DMS53 treated with DMSO at 0.1 percent for 48 hours (cell line): ENCODE measurements around the gene RASSF6.
"Not testable (repeated sequence)": the region's sequence is repeated elsewhere in the genome, so short reads cannot be mapped to it uniquely, and the experiment has no call there.

Experiments
- DNase-seq: peaks from one replicate; lab custom pipeline; 2025; ENCODE audit not compliant: unreplicated experiment; lab: John Stamatoyannopoulos, UW

RASSF6 gene

DNA sequence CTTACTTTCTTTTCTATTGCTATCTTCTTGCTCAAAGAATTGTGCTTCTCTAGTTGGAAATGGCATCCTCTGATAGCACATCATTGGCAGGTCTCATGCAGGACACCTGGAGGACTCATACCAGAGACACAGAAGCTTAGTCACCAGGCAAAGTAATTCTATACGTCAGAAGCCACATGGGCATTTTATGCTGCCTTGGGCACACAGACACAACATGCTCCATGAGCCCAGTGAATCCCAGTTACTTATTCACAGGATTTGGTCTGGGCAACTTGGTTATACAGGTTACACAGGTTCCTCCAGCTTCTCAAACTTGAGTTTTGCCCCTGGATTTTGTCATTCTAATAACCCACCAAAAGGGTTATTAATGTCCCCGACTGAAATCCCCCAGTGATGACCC is 7.1 kb downstream of the RASSF6 start:
- peak; percentile 86 for DNase-seq

DNA sequence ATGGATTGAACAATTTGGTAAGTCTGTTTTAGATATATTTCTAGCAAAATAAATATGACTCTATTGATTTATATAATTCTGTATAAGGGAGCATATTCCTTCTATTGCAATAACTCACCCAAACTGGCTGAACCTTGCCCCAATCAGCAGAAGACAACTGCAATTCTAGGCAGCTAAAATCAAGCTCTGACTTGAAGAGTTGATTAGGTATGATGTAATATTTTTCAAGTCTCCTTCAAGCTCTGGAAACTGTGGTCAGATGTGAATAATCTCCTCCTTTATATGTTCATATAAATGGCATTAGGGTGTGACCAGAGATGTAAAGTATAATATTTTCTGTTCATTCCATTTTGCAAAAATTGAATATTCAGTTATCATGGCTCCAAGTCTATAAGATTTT is 8.2 kb downstream of the RASSF6 start:
- DNase-seq, result no peak

DNA sequence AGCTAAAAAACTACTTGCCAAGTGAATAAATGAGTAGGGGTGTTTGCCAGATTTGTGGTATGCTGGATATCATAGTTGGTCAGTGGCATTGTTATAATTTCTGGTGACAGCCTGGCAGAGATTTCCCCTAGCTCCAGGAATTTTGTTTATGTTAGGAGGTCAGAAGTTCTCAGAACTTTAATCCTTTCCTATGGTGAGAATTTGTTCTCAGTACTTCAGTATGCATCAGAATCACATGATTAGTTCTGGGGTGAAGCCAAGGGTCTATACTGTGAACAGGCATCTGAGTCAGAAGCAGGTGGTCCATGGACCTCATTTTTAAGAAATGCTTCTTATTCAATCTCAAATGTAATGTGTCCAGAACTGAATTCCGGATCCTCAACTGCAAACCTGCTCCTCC is 10.5 kb downstream of the RASSF6 start:
- no peak for DNase-seq

DNA sequence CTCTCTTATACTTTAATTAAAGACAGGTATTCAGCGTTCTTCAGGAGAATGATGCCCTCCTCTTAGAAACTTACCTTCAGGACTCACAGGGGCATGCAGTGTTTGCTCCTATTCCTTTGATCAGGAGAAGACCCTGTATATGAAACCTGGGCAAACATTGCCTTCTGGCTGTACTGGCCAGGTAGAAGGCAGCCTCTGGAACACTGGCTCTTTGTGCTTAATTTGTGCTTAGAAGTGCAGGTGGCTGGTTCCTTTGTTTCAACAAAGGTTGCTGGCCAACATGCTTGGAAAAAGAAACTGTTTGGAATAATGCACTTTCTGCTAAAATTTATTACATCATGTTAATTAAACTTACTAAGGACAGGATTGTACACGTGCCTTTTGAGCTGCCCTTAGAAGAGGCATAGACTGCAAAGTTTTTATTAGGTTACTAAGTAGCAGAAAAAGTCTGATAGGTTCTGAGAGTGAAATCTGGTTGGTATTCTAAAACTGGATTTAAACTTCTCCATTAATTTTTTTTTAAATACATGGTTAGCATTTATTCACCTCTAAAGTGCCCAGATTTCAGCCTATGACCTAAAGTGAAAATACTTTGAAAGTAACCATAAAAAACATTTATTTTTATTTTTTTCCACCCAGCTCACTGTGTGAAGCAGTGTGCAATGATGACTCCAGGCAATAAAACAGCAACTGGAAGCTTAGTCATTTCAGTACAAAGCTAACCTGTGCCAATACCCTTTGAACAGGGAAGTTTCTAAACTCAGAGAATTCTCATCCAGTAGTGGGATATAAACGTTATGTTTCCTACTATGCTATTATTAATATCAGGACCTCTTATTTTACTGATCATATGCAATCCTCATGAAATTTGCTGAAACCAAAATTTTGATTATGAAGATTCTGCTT is 11.3 kb downstream of the RASSF6 start:
- DNase-seq, result peak; percentile 22

DNA sequence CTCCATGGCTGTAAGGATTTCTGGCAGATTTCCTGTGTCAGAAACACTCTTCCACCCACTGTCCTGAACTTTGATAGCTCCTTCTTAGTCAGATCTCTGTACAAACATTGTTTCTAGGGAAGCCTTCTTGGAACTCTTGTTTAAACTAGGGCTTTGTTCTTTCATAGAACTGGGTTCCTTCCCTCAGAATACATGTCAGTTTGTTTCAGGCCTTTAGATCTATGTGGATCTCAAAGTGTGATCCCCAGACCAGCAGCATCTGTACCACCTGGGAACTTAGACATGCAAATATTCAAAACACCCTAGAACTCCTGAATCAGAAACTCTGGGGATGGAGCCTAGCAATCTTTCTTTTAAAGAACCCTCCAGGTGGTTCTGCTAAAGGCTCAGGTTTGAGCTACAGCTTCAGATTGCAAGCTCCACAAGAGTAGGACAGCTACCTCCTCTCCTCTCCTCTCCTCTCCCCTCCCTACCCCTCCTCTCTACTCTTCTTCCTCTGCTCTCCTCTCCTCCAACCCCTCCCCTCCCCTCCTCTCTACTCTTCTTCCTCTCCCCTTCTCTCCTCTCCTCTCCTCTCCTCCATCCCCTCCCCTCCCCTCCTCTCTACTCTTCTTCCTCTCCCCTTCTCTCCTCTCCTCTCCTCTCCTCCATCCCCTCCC is 12.7 kb downstream of the RASSF6 start:
- DNase-seq, result peak; percentile 9

DNA sequence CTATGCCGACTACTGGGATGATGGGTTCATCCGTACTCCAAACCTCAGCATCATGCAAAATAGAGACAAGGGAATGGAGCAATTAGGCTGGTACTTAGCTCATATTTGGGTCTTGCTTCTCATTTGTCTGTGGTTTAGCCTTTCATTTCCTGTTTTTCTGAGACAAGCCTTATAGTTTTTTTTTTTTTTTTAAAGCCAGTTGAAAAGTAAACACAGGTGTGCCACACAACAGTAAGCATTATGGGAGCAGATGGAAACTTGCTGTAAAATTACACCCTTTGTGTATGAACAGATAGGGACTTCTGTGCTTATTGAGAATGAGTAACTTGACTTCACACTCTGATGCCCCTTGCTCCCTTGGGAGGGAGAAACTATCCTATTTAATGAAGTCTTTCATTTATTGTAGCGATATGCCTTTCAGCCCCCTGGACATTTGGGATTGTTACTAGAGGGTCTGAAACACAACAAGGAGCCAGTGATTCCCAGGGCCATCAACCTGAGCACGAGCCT is 13.7 kb downstream of the RASSF6 start:
- DNase-seq, result peak; percentile 85

DNA sequence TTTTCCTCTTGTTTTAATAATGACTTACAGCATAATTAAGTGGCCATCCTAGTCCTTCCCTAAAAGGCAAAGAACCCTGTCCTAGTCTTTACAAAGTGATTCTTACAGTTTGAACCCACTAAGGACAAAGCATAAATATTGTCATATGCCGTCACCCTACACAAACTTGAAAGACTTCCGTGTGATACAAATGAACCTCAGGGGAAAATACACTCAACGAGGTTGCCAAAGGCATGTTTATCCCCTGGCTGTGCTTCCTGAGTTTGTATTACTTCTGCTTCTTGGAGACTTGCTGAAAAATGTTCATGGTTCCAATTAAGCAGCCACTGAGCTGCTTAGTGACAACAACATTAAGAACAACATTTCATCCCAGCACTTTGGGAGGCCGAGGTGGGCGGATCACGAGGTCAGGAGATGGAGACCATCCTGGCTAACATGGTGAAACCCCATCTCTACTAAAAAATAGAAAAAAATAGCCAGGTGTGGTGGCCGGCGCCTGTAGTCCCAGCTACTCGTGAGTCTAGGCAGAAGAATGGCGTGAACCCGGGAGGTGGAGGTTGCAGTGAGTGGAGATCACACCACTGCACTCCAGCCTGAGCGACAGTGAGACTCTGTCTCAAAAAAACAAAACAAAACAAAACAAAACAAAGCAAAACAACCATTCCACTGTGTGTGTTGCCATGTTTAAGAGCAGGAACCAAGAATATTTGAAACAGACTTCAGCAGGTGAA is 16.2 kb downstream of the RASSF6 start:
- DNase-seq, result no peak

DNA sequence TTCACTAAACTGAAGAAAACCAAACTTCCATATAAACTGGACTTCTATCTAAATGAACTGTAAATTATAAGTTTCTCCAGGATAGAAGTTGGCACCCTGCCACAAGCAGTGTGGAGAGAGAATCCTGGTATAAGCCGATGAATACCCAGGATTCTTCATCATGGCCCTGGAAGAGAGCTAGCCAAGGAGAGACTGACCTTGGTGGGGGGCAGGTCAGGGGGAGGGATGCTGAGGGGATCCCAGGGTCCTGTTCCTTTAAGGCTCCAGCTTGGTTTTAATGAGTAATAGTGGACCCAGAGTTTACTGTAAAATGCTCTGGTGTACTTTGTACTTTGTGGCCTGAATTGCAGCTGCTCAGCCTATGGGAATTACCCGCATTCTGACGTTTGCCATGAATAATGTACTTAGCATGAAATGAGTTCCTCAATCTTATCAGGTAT is 16.9 kb downstream of the RASSF6 start:
- peak; percentile 28 for DNase-seq

DNA sequence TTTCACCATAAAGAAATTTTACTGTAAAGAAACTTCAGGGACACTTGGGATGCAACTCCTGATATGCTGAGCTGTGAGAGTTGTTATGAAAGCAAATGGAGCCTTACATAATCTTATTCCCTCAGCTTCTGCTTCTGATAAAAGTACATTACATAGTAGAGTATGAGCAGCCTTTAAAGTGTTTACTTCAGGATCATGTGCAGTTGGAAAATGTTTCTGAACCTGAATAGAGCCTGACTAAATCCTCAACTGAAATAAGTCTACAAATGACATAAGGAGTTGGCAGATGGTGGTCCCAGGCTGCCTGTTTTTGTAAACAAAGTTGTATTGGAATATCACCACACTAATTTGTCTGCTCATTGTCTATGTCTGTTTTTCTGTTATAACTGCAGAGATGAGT is 19.3 kb downstream of the RASSF6 start:
- DNase-seq, result no peak

DNA sequence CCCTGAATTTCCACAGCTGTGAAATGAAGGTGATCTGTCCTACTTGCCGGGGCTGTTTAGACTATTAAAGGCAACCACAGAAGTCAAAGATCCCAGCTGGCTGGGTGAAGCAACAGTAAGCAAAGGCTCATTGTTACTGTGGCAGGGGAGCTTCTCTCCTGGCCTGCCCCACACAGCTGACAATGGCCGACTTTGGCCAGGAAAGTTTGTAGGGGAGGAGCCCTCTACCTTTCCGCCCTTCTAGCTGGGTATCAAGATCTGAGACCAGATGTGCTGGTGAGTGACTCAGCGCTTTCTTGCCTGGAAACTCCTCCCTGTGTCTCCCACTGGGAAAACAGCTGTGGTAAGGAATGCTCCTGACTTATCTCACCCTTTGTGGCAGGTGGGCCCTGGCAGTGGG is 21.1 kb downstream of the RASSF6 start:
- peak; percentile 57 for DNase-seq

DNA sequence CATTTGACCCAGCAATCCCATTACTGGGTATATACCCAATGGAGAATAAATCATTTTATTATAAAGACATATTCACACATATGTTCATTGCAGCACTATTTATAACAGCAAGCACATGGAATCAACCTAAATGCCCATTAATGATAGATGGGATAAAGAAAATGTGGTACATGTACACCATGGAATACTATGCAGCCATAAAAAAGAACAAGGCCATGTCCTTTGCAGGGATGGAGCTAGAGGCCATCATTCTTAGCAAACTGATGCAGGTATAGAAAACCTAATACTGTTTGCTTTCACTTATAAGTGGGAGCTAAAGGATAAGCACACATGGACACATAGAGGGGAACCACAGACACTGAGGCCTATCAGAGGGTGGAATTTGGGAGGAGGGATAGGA is 22.6 kb downstream of the RASSF6 start:
- DNase-seq, result no peak

DNA sequence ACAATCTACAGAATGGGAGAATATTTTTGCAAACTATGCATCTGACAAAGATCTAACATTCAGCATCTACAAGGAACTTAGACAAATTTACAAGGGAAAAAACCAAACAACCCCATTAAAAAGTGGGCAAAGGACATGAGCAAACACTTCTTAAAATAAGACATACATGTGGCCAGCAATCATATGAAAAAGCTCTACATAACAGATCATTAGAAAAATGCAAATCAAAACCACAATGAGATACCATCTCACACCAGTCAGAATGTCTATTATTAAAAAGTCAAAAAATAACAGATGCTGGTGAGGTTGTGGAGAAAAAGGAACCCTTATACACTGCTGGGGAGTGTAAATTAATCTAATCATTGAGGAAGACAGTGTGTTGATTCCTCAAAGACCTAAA is 23.1 kb downstream of the RASSF6 start:
- not testable (repeated sequence) for DNase-seq

DNA sequence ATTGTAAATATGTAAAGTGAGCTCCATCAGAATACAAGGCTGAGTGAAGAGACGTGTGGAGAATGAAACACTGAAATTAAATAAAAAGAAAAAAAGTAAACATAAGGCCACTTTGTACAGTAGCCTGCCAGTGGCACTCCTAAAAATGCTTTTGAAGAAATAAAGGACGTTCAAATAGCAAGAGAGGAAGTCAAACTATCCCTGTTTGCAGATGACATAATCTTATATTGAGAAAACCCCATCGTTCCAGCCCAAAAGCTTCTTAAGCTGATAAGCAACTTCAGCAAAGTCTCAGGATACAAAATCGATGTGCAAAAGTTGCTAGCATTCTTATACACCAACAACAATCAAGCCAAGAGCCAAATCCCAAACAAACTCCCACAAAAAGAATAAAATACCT is 24.2 kb downstream of the RASSF6 start:
- DNase-seq, result no peak

DNA sequence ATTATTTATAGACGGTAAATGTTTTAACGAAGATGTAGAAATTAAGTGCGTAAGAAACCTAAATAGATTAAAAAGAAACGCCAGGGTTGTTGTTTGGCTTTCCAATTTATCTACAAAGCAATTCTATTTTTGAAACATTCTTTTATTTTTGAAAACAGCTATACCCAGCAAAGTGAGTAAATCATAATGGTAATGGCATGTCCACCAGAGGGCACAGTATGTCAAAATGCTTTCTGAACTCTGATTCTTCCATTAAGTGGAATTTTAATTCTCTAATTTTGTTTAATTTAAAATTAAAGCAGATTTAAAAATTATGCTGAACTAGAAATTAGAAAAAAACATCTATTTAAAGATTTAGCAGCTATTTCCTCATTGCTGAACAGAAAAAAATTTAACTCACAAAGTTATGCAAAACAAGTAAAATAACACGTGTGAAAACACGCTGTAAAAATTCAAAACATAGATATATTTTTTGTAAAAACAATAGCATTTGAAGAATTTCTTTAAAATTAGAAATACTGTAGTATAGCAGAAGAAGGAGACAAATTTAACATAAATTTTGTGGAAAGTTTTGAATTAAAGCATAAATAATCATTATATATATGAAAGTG is 26.5 kb downstream of the RASSF6 start:
- peak; percentile 6 for DNase-seq

DNA sequence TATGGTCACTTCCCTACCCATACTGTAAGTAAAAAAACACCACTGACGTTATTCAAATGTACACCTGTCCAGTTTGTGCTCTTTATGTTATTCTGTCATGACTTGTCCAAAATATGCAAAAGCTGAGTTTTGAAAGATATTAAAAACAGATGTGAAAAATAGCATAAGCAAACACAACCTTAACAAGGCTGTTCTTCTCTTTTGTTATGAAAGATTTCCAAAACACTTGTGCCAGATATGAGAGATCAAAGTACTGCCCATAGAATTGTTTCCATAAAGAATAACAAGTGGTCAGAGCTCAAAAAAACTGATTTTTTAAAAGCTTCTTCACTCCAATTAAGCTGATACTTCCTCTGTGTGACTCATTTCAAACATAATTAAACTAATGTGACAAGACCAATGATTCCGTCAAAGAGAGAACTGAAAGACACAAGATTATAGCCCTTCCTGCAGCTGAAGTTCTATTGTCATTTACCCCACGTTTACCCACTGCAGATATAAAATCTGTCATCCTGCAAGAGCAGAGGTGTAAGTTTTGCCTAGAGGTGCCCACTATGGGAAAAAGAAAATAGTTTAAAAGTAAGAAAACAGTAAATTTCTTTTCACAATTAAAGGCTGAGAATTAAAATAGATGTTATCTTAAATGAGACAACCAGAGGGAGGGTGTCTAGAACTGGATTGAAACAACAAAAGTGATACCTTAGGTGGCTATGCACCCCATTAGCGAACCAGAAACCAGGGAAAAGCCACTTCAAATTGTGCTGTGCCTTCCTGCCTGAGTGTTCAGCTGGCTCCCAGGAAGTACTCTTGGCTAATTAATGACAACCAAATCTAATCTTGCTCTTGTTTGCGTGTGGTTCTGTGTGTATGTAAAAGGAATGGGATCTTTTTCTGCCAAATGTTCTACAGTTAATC is 30.1 kb downstream of the RASSF6 start:
- peak; percentile 49 for DNase-seq

DNA sequence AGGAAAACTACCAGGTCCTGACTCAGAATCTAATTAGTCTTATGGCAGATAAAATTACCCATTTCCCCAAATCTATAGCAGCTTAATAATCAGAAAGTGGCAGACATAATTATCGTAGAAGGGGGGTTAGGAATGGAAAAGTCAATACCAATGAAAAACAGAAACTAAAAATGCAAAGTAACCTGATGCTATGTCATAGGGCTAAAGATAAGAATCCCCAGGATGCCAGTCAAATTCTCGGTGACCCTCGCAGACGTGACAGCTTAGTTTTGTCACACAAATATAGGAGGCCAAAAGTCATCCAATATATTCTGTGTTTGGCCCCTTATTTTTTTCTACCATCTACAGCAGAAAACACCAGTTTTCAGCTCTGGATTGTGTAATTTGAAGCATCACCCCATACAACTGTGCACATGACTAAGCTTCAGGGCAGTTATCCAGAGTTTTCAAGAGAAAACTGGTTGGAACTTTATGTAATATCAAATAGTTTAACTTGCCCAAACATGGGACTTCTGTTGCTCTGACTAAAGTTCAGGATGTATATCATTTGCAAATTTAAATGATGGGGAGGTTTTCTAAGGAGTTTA is 30.9 kb downstream of the RASSF6 start:
- no peak for DNase-seq

DNA sequence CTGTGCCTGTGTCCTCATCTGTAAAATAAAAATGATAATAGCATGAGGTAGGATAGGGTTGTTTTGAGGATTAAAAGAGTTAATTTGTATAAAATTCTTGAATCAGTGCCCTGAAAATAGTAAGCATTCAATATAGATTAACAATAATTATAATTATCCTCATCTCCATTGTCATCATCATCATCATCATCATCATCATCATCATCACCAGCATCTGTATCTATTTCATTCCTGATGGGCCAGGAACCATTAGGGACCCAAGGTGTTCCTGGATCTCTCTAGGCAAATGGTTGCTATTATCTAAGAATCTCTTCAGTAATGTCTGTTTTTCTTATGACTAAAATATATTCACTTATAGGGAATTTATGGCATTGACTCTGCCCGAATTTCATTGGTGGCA is 31.6 kb downstream of the RASSF6 start:
- DNase-seq, result no peak

DNA sequence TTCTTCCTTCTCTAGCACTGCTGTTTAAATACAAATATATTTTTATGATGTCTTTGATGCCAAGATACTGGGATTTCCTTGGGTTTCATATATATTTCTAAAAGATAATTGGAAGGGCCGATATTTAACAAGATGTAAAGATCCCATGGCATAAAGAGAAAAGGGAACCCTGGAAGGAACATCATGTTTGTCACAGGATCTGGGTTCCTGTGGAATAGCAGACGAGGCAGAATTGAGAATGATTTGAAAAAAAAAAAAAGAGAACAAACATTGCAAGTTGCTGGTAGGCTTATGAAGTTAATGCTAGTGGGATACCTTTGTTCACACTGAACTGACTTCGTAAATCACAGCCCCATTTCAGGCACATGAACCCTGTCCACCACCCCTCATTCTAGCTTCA is 33.6 kb downstream of the RASSF6 start:
- DNase-seq, result no peak

DNA sequence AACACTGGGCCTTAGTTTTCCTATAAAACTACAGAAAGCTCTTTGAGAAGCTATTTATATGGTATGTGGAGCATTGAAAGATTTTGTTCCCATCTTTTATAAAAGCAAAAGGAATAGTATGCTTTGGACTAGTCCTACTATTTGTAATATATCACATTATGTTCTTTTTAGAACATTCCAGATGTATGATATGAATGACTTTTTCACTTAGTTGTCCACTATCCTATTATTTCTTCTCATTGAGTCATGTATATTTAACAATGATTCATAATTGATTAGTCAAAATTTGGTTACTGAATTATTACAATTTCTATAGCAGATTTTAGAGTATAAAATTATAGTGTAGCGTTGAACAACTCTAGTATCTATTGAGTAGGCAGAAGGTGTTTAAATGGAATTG is 34.2 kb downstream of the RASSF6 start:
- no peak for DNase-seq

DNA sequence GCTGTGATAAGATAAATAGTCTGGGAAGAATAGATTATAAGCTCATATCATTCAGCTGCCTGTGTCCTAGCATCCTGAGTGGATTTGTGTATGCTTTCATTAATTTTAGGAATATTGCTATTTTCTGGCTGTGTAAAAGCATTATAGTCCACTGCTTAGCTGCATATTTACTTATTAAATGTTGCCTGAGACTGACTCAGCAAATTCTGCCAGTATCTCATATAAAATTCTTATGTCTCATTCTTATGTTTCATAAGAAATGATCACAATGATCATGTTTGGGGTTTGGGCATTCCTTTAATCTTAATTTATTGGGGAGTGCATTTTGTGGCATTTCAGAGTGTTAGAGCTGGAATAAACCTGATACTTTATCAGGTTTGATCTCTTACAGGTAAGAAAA is 34.9 kb downstream of the RASSF6 start:
- DNase-seq, result no peak
